DOHH2 (cell line): ENCODE results near the gene TSC2.

ENCODE experiments used
- H3F3A ChIP-seq: fragments of 200-600 bp; sonication (generic), shearing (Covaris generic); 2 replicates; pipeline ENCODE4 v1.6.0; 2016; ENCODE audit warnings: antibody characterized with exemption, mild to moderate bottlenecking; ENCODE audit not compliant: control insufficient read depth, insufficient read depth
- H3K27ac ChIP-seq: fragments of 200-600 bp; sonication (generic); 2 replicates; pipeline ENCODE4 v1.5.1; 2014; ENCODE audit warnings: low read depth, mild to moderate bottlenecking, low read length, moderate library complexity
- H3K27me3 ChIP-seq: fragments of 200-600 bp; sonication (generic); 2 replicates; pipeline ENCODE4 v1.6.1; 2014; ENCODE audit warnings: mild to moderate bottlenecking, low read length, mixed read lengths; ENCODE audit not compliant: control insufficient read depth
- H3K36me3 ChIP-seq: fragments of 200-600 bp; sonication (generic); 2 replicates; pipeline ENCODE4 v1.6.1; 2014; ENCODE audit warnings: mild to moderate bottlenecking, low read length, moderate library complexity, mixed read lengths; ENCODE audit not compliant: control insufficient read depth
- H3K4me1 ChIP-seq: fragments of 200-600 bp; sonication (generic); 2 replicates; pipeline ENCODE4 v1.6.1; 2014; ENCODE audit warnings: mild to moderate bottlenecking, low read length, mixed read lengths; ENCODE audit not compliant: control insufficient read depth
- H3K4me2 ChIP-seq: fragments of 200-600 bp; sonication (generic); 2 replicates; pipeline ENCODE4 v1.6.0; 2014; ENCODE audit warnings: mild to moderate bottlenecking, low read length, moderate library complexity
- H3K4me3 ChIP-seq: fragments of 200-600 bp; sonication (generic); 2 replicates; pipeline ENCODE4 v1.5.1; 2014; ENCODE audit warnings: mild to moderate bottlenecking, low read length, mixed read lengths
- H3K79me2 ChIP-seq: fragments of 200-600 bp; sonication (generic); 2 replicates; pipeline ENCODE4 v1.6.1; 2014; ENCODE audit warnings: mild to moderate bottlenecking, low read length, mixed read lengths; ENCODE audit not compliant: control insufficient read depth
- H3K9me2 ChIP-seq: fragments of 200-600 bp; sonication (generic); replicated peaks from 2 replicates; pipeline ENCODE4 v1.6.1; 2014; ENCODE audit warnings: mild to moderate bottlenecking, low read length, mixed read lengths; ENCODE audit not compliant: control insufficient read depth
- H3K9me3 ChIP-seq: fragments of 200-600 bp; sonication (generic); 2 replicates; pipeline ENCODE4 v1.6.1; 2014; ENCODE audit warnings: antibody characterized with exemption, low read length, mixed read lengths; ENCODE audit not compliant: control insufficient read depth, insufficient read depth
- H4K20me1 ChIP-seq: fragments of 200-600 bp; sonication (generic); 2 replicates; pipeline ENCODE4 v1.6.0; 2014; ENCODE audit warnings: low read depth, mild to moderate bottlenecking, antibody characterized with exemption, low read length, moderate library complexity; ENCODE audit not compliant: control insufficient read depth, insufficient read depth
- EZH2phosphoT487 ChIP-seq: fragments of 200-600 bp; sonication (generic); IDR thresholded peaks from 2 replicates; pipeline ENCODE4 v1.6.1; 2017; ENCODE audit warnings: borderline replicate concordance, mild to moderate bottlenecking, antibody characterized with exemption, low read length, moderate library complexity, mixed read lengths
- TF ChIP-seq, protein P1 (sequence below): fragments of 200-600 bp; sonication (generic); IDR thresholded peaks from one replicate; pipeline ENCODE4 v1.5.1; 2014; ENCODE audit warnings: antibody characterized with exemption, mild to moderate bottlenecking, low read depth, low read length; ENCODE audit not compliant: poor library complexity, severe bottlenecking

TSC2 gene

DNA sequence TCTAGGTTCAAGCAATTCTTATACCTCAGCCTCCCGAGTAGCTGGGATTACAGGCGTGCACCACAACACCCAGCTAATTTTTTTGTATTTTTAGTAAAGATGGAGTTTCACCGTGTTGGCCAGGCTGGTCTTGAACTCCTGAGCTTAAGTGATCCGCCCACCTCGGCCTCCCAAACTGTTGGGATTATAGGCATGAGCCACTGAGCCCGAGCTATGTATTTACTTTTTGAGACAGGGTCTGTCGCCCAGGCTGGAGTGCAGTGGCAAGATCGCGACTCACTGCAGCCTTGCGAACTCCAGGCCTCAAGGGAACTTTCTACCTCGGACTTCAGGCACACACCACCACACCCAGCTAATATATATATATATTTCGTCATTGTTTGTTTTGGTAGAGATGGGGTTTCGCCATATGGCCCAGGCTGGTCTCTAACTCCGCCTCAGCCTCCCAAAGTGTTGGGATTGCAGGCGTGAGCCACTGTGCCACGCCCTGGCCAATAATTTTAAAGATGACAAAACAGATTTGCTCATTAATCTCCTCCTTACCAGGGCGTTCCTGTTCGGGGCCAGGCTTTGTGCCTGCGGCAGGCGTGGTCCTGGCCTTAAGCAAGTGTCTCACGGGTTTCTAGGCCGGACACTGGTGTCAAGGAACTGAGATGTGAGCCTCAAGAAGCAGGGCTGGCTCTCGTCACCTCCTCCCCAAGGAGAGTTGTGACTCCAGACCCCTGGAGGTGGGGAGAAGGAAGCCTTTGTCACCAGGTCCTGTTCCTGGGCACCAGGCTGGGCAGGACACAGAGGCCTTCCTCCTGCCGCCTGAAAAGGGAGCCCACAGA, 32.5 kb upstream of the TSC2 start:
- H3K27me3 ChIP-seq = peaks cover 20% of the 10 kb centered on the region
- no peak overlapping the region for H3K27ac ChIP-seq
- H3K36me3 ChIP-seq = no peaks in the 10 kb centered on the region
- no peaks in the 10 kb centered on the region for H3K9me3 ChIP-seq
- no peaks in the 10 kb centered on the region for H4K20me1 ChIP-seq
- TF ChIP-seq, protein P1, sequence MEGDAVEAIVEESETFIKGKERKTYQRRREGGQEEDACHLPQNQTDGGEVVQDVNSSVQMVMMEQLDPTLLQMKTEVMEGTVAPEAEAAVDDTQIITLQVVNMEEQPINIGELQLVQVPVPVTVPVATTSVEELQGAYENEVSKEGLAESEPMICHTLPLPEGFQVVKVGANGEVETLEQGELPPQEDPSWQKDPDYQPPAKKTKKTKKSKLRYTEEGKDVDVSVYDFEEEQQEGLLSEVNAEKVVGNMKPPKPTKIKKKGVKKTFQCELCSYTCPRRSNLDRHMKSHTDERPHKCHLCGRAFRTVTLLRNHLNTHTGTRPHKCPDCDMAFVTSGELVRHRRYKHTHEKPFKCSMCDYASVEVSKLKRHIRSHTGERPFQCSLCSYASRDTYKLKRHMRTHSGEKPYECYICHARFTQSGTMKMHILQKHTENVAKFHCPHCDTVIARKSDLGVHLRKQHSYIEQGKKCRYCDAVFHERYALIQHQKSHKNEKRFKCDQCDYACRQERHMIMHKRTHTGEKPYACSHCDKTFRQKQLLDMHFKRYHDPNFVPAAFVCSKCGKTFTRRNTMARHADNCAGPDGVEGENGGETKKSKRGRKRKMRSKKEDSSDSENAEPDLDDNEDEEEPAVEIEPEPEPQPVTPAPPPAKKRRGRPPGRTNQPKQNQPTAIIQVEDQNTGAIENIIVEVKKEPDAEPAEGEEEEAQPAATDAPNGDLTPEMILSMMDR = no peak
- TF ChIP-seq EZH2phosphoT487 = no peak
- H3F3A ChIP-seq = no peaks in the 10 kb centered on the region
- no peak overlapping the region for H3K4me3 ChIP-seq
- peaks cover 6% of the 10 kb centered on the region for H3K4me1 ChIP-seq
- H3K79me2 ChIP-seq = peaks cover 5% of the 10 kb centered on the region
- no peak overlapping the region for H3K4me2 ChIP-seq
- no peaks in the 10 kb centered on the region for H3K9me2 ChIP-seq

DNA sequence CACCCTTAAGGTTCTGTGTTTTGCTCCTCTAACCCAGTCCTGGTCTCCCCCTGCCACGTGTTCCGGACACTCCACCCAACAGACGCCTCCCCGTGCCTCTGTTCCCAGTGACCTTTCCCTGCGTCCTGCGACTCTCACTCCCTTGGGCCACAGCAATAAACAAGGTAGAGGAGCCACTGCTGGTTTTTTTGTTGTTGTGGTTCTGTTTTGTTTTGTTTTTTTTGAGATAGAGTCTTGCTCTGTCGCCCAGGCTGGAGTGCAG, 31.9 kb upstream of the TSC2 start:
- H3K9me2 ChIP-seq = no peaks in the 10 kb centered on the region
- peaks cover under 1% of the 10 kb centered on the region; the same call in 1 of the 2 replicates for H3K79me2 ChIP-seq
- no peak overlapping the region for H3K4me3 ChIP-seq
- H4K20me1 ChIP-seq = no peaks in the 10 kb centered on the region
- H3K4me2 ChIP-seq = no peak overlapping the region
- peaks cover 26% of the 10 kb centered on the region for H3K27me3 ChIP-seq
- H3F3A ChIP-seq = no peaks in the 10 kb centered on the region
- TF ChIP-seq, protein P1 = no peak
- no peak for TF ChIP-seq EZH2phosphoT487
- no peaks in the 10 kb centered on the region for H3K36me3 ChIP-seq
- H3K27ac ChIP-seq = no peak overlapping the region
- peaks cover under 1% of the 10 kb centered on the region for H3K4me1 ChIP-seq
- no peaks in the 10 kb centered on the region for H3K9me3 ChIP-seq

DNA sequence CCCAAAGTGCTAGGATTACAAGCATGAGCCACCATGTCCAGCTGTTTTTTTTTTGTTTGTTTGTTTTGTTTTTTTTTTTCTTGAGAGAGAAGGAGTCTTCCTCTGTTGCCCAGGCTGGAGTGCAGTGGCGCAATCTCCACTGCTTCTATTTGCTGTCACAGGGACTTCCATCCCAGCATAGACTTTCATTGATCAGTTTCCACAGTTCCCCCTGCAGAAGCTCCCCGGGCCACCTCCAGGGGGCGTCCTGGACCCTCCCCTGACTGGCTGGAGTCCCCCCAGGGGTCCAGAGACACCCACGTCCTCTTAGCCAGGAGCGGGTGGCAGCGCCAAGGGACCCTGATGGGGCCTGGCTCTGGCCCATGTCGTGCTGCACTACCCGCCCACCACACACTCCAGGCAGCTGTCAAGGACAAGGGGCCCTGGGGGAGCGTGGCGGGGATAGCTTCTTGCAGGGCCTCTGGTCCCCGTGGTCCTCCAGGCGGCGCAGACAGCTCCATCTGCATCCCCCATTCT, 31.3 kb upstream of the TSC2 start:
- H3K9me2 ChIP-seq = no peaks in the 10 kb centered on the region
- TF ChIP-seq EZH2phosphoT487 = no peak
- TF ChIP-seq, protein P1 = peak; percentile 76
- no peaks in the 10 kb centered on the region for H3K9me3 ChIP-seq
- no peaks in the 10 kb centered on the region for H3K36me3 ChIP-seq
- no peaks in the 10 kb centered on the region for H3F3A ChIP-seq
- no peak overlapping the region for H3K4me3 ChIP-seq
- no peak overlapping the region for H3K4me2 ChIP-seq
- no peaks in the 10 kb centered on the region for H3K79me2 ChIP-seq
- H3K27me3 ChIP-seq = peaks cover 26% of the 10 kb centered on the region
- H3K27ac ChIP-seq = no peak overlapping the region
- H3K4me1 ChIP-seq = no peaks in the 10 kb centered on the region
- no peaks in the 10 kb centered on the region for H4K20me1 ChIP-seq
